ENCODE measurements around the gene DLK2. TPM values are rescaled to one million over a fixed set of nuclear protein-coding genes. Genes with fewer than 3 reads are reported as not detected.

DLK2 gene
- total and polyA plus RNA-seq, 9 donors = 1.7 to 3.5 (median 2.3) TPM

- no CpG with 5 or more reads among the region's 9 CpGs for WGBS (ENCODE audit: insufficient coverage)
- Histone ChIP-seq H3K36me3 (ENCODE audit: control insufficient read depth, insufficient read depth, low read length) (peaks cover 4% of the 10 kb centered on the region), H3K9me3 (replicated peaks; ENCODE audit: control insufficient read depth, low read depth, low read length) (no peaks in the 10 kb centered on the region), H3K27me3 (ENCODE audit: control insufficient read depth, insufficient read depth, low read length) (peaks cover 46% of the 10 kb centered on the region), H3K4me1 (ENCODE audit: control insufficient read depth, insufficient read depth, low read length) (peaks cover 15% of the 10 kb centered on the region), H3K27ac (ENCODE audit: low read length) (no peak overlapping the region), H3K4me3 (ENCODE audit: low read length) (no peak overlapping the region)
- DNase-seq = no peak
Measured at GRCh38 chr6:43457643-43458042, 2.3 kb upstream of the DLK2 start.

GRCh38 chr6:43454696-43455530, 435 bp downstream of the DLK2 start:
- Histone ChIP-seq H3K4me1 (ENCODE audit: control insufficient read depth, insufficient read depth, low read length) (peaks cover 15% of the 10 kb centered on the region), H3K36me3 (ENCODE audit: control insufficient read depth, insufficient read depth, low read length) (peaks cover 23% of the 10 kb centered on the region), H3K27ac (ENCODE audit: low read length) (no peak overlapping the region), H3K27me3 (ENCODE audit: control insufficient read depth, insufficient read depth, low read length) (peaks cover 38% of the 10 kb centered on the region), H3K9me3 (replicated peaks; ENCODE audit: control insufficient read depth, low read depth, low read length) (no peaks in the 10 kb centered on the region), H3K4me3 (ENCODE audit: low read length) (peak overlapping the region; percentile 53)
- whole genome bisulfite sequencing (ENCODE audit: insufficient coverage) = under 1% methylated on average over 77 of the region's 97 CpGs
- peak; percentile 87 for DNase-seq

GRCh38 chr6:43454290-43454695, 1.1 kb downstream of the DLK2 start:
- Histone ChIP-seq H3K36me3 (ENCODE audit: control insufficient read depth, insufficient read depth, low read length) (peaks cover 29% of the 10 kb centered on the region), H3K27ac (ENCODE audit: low read length) (no peak overlapping the region), H3K4me1 (ENCODE audit: control insufficient read depth, insufficient read depth, low read length) (peaks cover 15% of the 10 kb centered on the region), H3K9me3 (replicated peaks; ENCODE audit: control insufficient read depth, low read depth, low read length) (no peaks in the 10 kb centered on the region), H3K4me3 (ENCODE audit: low read length) (peak overlapping the region; percentile 53), H3K27me3 (ENCODE audit: control insufficient read depth, insufficient read depth, low read length) (peaks cover 37% of the 10 kb centered on the region)
- DNase-seq = no peak
- WGBS (ENCODE audit: insufficient coverage) = 16% methylated on average over 13 of the region's 17 CpGs

- Histone ChIP-seq H3K36me3 (ENCODE audit: control insufficient read depth, insufficient read depth, low read length) (peaks cover 34% of the 10 kb centered on the region), H3K27ac (ENCODE audit: low read length) (no peak overlapping the region), H3K27me3 (ENCODE audit: control insufficient read depth, insufficient read depth, low read length) (peaks cover 37% of the 10 kb centered on the region), H3K4me3 (ENCODE audit: low read length) (no peak overlapping the region), H3K9me3 (replicated peaks; ENCODE audit: control insufficient read depth, low read depth, low read length) (no peaks in the 10 kb centered on the region), H3K4me1 (ENCODE audit: control insufficient read depth, insufficient read depth, low read length) (peaks cover 15% of the 10 kb centered on the region)
- no peak for DNase-seq
Measured at GRCh38 chr6:43453831-43454230, 1.5 kb downstream of the DLK2 start.

- Histone ChIP-seq H3K27ac (ENCODE audit: low read length) (no peak overlapping the region), H3K4me1 (ENCODE audit: control insufficient read depth, insufficient read depth, low read length) (peaks cover 15% of the 10 kb centered on the region), H3K36me3 (ENCODE audit: control insufficient read depth, insufficient read depth, low read length) (peaks cover 43% of the 10 kb centered on the region), H3K27me3 (ENCODE audit: control insufficient read depth, insufficient read depth, low read length) (peaks cover 32% of the 10 kb centered on the region), H3K9me3 (replicated peaks; ENCODE audit: control insufficient read depth, low read depth, low read length) (no peaks in the 10 kb centered on the region), H3K4me3 (ENCODE audit: low read length) (no peak overlapping the region)
- 88% methylated on average over 3 of the region's 4 CpGs for WGBS (ENCODE audit: insufficient coverage)
- DNase-seq = no peak
Measured at GRCh38 chr6:43452896-43453295, 2.5 kb downstream of the DLK2 start.

- no peak for DNase-seq
- Histone ChIP-seq H3K36me3 (ENCODE audit: control insufficient read depth, insufficient read depth, low read length) (peaks cover 52% of the 10 kb centered on the region), H3K27me3 (ENCODE audit: control insufficient read depth, insufficient read depth, low read length) (peaks cover 23% of the 10 kb centered on the region), H3K4me3 (ENCODE audit: low read length) (no peak overlapping the region), H3K27ac (ENCODE audit: low read length) (no peak overlapping the region), H3K9me3 (replicated peaks; ENCODE audit: control insufficient read depth, low read depth, low read length) (no peaks in the 10 kb centered on the region), H3K4me1 (ENCODE audit: control insufficient read depth, insufficient read depth, low read length) (peaks cover 15% of the 10 kb centered on the region)
- WGBS (ENCODE audit: insufficient coverage) = 95% methylated on average over 7 of the region's 8 CpGs
Measured at GRCh38 chr6:43451939-43452338, 3.4 kb downstream of the DLK2 start.

- no CpG with 5 or more reads among the region's 4 CpGs for WGBS (ENCODE audit: insufficient coverage)
- peaks cover 53% of the 10 kb centered on the region for H3K36me3 ChIP-seq (ENCODE audit: control insufficient read depth, insufficient read depth, low read length)
- H3K4me1 ChIP-seq (ENCODE audit: control insufficient read depth, insufficient read depth, low read length) = peaks cover 15% of the 10 kb centered on the region
- H3K27ac ChIP-seq (ENCODE audit: low read length) = no peak overlapping the region
- DNase-seq = no peak
- H3K27me3 ChIP-seq (ENCODE audit: control insufficient read depth, insufficient read depth, low read length) = peaks cover 18% of the 10 kb centered on the region
- H3K9me3 ChIP-seq (replicated peaks; ENCODE audit: control insufficient read depth, low read depth, low read length) = no peaks in the 10 kb centered on the region
- no peak overlapping the region for H3K4me3 ChIP-seq (ENCODE audit: low read length)
Measured at GRCh38 chr6:43451348-43451747, 4.0 kb downstream of the DLK2 start.

GRCh38 chr6:43450699-43451131, 4.6 kb downstream of the DLK2 start:
- Histone ChIP-seq H3K27me3 (ENCODE audit: control insufficient read depth, insufficient read depth, low read length) (peaks cover 11% of the 10 kb centered on the region), H3K4me1 (ENCODE audit: control insufficient read depth, insufficient read depth, low read length) (peaks cover 10% of the 10 kb centered on the region), H3K9me3 (replicated peaks; ENCODE audit: control insufficient read depth, low read depth, low read length) (no peaks in the 10 kb centered on the region), H3K4me3 (ENCODE audit: low read length) (no peak overlapping the region), H3K27ac (ENCODE audit: low read length) (no peak overlapping the region), H3K36me3 (ENCODE audit: control insufficient read depth, insufficient read depth, low read length) (peaks cover 59% of the 10 kb centered on the region)
- WGBS (ENCODE audit: insufficient coverage) = 87% methylated on average over 9 of the region's 13 CpGs
- no peak for DNase-seq

- H3K9me3 ChIP-seq (replicated peaks; ENCODE audit: control insufficient read depth, low read depth, low read length) = no peaks in the 10 kb centered on the region
- no peak overlapping the region for H3K4me3 ChIP-seq (ENCODE audit: low read length)
- H3K36me3 ChIP-seq (ENCODE audit: control insufficient read depth, insufficient read depth, low read length) = peaks cover 76% of the 10 kb centered on the region
- no peak for DNase-seq
- H3K4me1 ChIP-seq (ENCODE audit: control insufficient read depth, insufficient read depth, low read length) = no peaks in the 10 kb centered on the region
- no peak overlapping the region for H3K27ac ChIP-seq (ENCODE audit: low read length)
- no peaks in the 10 kb centered on the region for H3K27me3 ChIP-seq (ENCODE audit: control insufficient read depth, insufficient read depth, low read length)
- 82% methylated on average over 3 of the region's 4 CpGs for WGBS (ENCODE audit: insufficient coverage)
Measured at GRCh38 chr6:43448916-43449315, 6.4 kb downstream of the DLK2 start.

GRCh38 chr6:43447604-43448003, 7.7 kb downstream of the DLK2 start:
- no peak overlapping the region for H3K4me3 ChIP-seq (ENCODE audit: low read length)

More at GRCh38 chr6:43447604-43448003, 7.7 kb downstream of the DLK2 start:
- H3K36me3 ChIP-seq (ENCODE audit: control insufficient read depth, insufficient read depth, low read length) = peaks cover 85% of the 10 kb centered on the region
- H3K4me1 ChIP-seq (ENCODE audit: control insufficient read depth, insufficient read depth, low read length) = no peaks in the 10 kb centered on the region
- no peaks in the 10 kb centered on the region for H3K27me3 ChIP-seq (ENCODE audit: control insufficient read depth, insufficient read depth, low read length)
- H3K27ac ChIP-seq (ENCODE audit: low read length) = no peak overlapping the region
- 91% methylated on average over 16 of the region's 16 CpGs for WGBS (ENCODE audit: insufficient coverage)
- no peak for DNase-seq
- no peaks in the 10 kb centered on the region for H3K9me3 ChIP-seq (replicated peaks; ENCODE audit: control insufficient read depth, low read depth, low read length)
